Activated CD4-positive, alpha-beta T cell treated with anti-CD3 and anti-CD28 coated beads, Interleukin-2, amount 10 ng/mL, durations not matched to agents 7 days and 5 days (primary cell): ENCODE results near the gene POGLUT2. TPM values are rescaled to one million over a fixed set of nuclear protein-coding genes. Genes with fewer than 3 reads are reported as not detected.
A peak's percentile ranks its signal among the peaks of the same experiment; 100 is the strongest.

Source experiments
- CTCF ChIA-PET: fragments of 350-600 bp; sonication (Branson Sonifier 250); formaldehyde crosslinking; loops from one replicate; lab custom pipeline; 2021; ENCODE audit warnings: antibody characterized with exemption; lab: Charles Lee
- POLR2A ChIA-PET: fragments of 350-600 bp; sonication (Branson Sonifier 250); formaldehyde crosslinking; loops from one replicate; lab custom pipeline; 2021; ENCODE audit warnings: antibody characterized with exemption; lab: Charles Lee
- DNase-seq: peaks from one replicate; pipeline ENCODE4 v3.0.0-alpha.2; 2020
- H3K27ac Mint-ChIP-seq: one replicate; pipeline ENCODE4 v1.8.0; 2021; ENCODE audit warnings: mild to moderate bottlenecking, moderate library complexity, mixed read lengths
- H3K27me3 Mint-ChIP-seq: one replicate; pipeline ENCODE4 v1.8.0; 2021; ENCODE audit warnings: mixed read lengths
- H3K36me3 Mint-ChIP-seq: one replicate; pipeline ENCODE4 v1.8.0; 2021; ENCODE audit warnings: low read depth, mixed read lengths
- H3K4me1 Mint-ChIP-seq: one replicate; pipeline ENCODE4 v1.8.0; 2021; ENCODE audit warnings: mixed read lengths
- H3K4me3 Mint-ChIP-seq: one replicate; pipeline ENCODE4 v1.8.0; 2021; ENCODE audit warnings: mild to moderate bottlenecking, moderate library complexity, mixed read lengths
- H3K9me3 Mint-ChIP-seq: one replicate; pipeline ENCODE4 v1.8.0; 2021; ENCODE audit warnings: mixed read lengths
- total RNA-seq, 2 experiments: library from RNA; stranded (reverse); gene quantifications; one replicate each; pipeline ENCODE4 v1.2.3, GENCODE V29; 2021

The POGLUT2 gene
- total RNA-seq, 2 experiments from 2014 or later, result 6.8 to 7.6 TPM

DNA sequence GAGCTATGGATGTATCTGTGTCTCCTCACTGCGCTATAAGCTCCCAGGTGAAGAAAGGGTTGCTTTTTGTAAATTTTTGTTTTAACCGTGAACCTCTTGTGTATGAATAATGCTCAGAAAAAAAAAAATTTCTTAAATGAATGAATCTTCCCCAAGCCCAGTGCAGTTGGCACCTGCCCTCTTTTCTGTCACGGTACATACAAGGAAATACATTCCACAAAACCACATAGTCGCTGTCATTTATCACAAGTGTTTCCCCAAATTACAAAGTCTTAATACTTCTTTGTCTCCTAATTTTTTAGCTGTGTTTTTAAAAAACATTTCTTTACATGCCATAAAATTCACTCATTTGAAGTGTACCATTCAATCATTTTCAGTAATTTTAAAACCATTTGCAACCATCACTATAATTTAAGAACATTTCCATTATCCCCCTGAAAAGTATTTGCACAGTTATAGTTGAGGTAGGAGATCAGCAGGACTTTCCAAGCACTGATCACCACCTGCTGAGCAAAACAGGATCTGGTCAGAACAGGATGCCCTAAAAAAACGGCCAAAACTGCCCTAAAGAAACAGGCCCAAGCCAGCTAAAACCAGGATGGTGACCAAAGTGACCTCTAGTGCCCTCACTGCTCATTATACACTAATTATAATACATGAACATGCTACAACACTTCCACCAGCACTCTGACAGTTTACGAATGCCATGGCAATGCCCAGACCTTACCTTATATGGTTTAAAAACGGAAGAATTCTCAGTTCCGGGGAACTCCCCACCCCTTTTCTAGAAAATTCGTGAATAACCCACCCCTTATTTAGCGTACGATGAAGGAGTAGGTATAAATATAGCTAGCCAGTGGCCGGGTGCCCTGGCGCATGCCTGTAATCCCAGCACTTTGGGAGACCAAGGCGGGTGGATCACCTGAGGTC is 23.9 kb downstream of the POGLUT2 start:
- Mint-ChIP-seq H3K4me3 (peak overlapping the region; percentile 88), H3K9me3 (no peaks in the 10 kb centered on the region), H3K27me3 (peaks cover 2% of the 10 kb centered on the region), H3K4me1 (peaks cover 66% of the 10 kb centered on the region), H3K27ac (peak overlapping the region; percentile 97), H3K36me3 (peaks cover 13% of the 10 kb centered on the region)
- ChIA-PET POLR2A (interaction anchor here (0.8 kb wide), 1 partner anchor 26 kb away, joined by 3 read pairs; no protein-coding TSS in a partner anchor), CTCF (interaction anchor here (1.1 to 3.2 kb wide), 5 partner anchors 10 to 186 kb away, joined by 3 to 21 read pairs (median 4); no protein-coding TSS in a partner anchor)
- no peak for DNase-seq

DNA sequence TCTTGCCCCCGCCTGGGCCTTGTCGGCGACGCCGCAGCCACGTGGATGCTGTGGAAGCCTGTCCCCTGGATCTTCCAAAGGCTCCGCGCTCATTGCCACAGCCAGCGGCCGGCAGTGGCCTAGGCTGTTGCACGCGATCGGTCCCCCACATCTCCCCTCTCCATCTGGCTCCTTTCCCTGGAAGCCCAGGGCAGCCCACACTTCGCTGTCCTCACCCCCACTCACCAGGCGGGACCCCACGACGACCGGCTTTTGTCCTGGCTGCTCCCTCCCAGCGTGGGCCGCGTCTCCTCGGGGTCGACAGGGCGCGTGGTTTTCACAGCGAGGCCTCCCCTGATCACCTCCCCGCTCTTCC is 24.6 kb downstream of the POGLUT2 start:
- no peak for DNase-seq
- H3K4me3 Mint-ChIP-seq, result peak overlapping the region; percentile 88
- peaks cover 63% of the 10 kb centered on the region for H3K4me1 Mint-ChIP-seq
- peaks cover 2% of the 10 kb centered on the region for H3K27me3 Mint-ChIP-seq
- POLR2A ChIA-PET, result interaction anchor here (0.7 to 1.4 kb wide), 5 partner anchors 9 to 182 kb away, joined by 3 to 8 read pairs (median 4); partner anchors contain the start of gene ERCC5
- peaks cover 14% of the 10 kb centered on the region for H3K36me3 Mint-ChIP-seq
- no peaks in the 10 kb centered on the region for H3K9me3 Mint-ChIP-seq
- CTCF ChIA-PET, result interaction anchor here (1.1 to 3.2 kb wide), 7 partner anchors 10 to 185 kb away, joined by 3 to 21 read pairs (median 3); no protein-coding TSS in a partner anchor
- peak overlapping the region; percentile 97 for H3K27ac Mint-ChIP-seq

DNA sequence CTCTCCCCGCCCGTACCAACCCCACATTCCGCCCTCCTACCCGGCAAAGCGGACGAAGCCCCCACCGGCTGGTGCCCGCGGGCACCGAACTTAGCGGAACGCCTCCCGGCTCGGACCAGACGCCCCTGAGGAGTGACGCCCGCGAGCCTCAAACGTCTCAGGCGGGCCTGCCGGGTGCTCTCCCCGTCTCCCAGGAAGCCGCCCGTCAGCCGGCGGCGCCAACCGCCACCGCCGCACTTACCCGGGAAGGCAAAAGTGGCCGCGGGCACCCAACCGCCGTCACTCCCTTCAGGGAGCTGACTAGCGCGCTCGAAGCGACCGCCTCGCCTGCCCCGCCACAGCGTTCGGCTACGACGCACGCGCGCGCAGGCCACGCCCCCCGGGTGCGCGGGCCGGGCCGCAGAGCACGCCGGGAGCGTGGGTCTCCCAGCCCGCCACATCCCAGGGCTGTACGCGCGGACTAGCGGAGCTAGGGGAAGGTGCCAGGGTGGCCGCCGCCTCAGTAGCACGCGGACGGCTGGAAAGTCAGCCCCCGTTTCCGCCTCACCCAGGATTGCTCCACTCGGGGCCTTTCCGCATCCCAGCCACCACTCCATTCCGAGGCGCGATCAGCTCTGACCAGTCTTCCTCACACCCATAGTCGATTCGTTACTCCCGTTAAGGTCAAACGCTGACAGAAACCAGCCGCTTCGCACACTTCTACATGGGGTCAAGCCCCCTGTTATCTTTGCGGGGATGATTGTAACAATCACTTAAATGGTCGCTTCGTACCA is 25.1 kb downstream of the POGLUT2 start, which contains the start of gene TEX30:
TEX30 (minus strand) TSS at position 346 of the 773 bp plus-strand sequence. CDS start 3,760 bp downstream, outside the sequence.
- Mint-ChIP-seq H3K9me3 (no peaks in the 10 kb centered on the region), H3K27me3 (peaks cover 2% of the 10 kb centered on the region), H3K4me1 (peaks cover 57% of the 10 kb centered on the region), H3K27ac (peak within 1 kb of the TSS; percentile 97), H3K4me3 (peak within 1 kb of the TSS; percentile 88), H3K36me3 (peaks cover 14% of the 10 kb centered on the region)
- ChIA-PET POLR2A (interaction anchor here (0.6 to 1.4 kb wide), 6 partner anchors 9 to 182 kb away, joined by 3 to 8 read pairs (median 4); partner anchors contain the start of gene ERCC5), CTCF (interaction anchor here (0.9 to 3.2 kb wide), 7 partner anchors 11 to 184 kb away, joined by 3 to 21 read pairs (median 3); a partner anchor contains a TSS)
- peak; percentile 86 for DNase-seq

DNA sequence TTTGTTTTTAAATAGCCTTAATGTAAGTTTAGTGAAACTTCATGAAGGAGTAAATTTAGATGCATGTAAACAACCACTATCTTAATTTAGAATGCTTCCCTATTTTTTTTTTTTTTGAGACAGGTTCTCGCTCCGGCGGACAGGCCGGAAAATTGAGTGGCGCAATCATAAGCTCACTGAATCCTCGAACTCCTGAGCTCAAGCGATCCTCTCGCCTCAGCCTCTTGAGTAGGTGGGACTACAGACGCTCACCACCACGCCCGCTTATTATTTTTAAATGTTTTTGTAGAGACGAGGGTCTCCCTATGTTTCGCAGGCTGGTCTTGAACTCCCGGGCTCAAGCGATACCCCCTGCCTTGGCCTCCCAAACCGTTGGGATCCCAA is 26.7 kb downstream of the POGLUT2 start:
- Mint-ChIP-seq H3K9me3 (no peaks in the 10 kb centered on the region), H3K4me1 (peaks cover 54% of the 10 kb centered on the region), H3K27me3 (peaks cover 2% of the 10 kb centered on the region), H3K4me3 (peak overlapping the region; percentile 88), H3K36me3 (peaks cover 20% of the 10 kb centered on the region), H3K27ac (peak overlapping the region; percentile 97)
- POLR2A ChIA-PET, result no interaction called here
- DNase-seq, result no peak
- CTCF ChIA-PET, result interaction anchor here (0.9 to 2.0 kb wide), 3 partner anchors 99 to 168 kb away, joined by 3 to 4 read pairs (median 4); no protein-coding TSS in a partner anchor

DNA sequence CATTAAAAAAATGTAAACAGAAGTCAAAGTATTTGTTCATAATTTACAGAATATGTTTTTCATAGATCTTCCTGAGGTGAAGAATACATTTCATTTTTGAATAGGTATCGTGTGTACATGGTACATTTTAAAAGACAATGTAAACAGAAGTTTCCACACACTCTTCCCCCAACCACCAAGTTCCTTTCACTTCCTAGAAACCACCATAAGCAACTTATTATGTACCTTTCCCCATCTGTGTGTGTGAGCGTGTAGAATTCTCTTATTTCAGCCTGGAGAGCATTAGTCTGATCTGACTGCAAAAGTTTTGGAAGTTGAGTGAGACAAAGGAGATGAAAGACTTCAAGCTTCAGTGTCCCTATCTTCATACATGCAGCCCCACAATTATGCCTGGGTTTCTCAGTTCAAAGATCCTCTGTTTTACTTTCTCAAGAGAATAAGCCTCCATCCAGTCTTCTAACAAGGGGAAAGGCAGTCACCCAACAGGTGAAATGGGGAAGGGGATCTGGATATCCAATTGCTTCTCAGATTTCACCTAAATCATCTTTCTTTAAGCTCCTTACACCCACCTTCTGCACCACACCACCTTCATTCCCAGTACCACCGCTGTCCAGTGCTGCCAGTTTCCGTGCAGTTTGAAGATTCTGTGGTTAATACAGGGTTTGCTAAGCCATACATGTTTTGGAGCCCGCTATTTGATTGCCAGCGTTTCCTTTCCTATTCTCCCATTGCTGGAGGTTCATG is 27.3 kb downstream of the POGLUT2 start:
- Mint-ChIP-seq H3K4me3 (peak overlapping the region; percentile 88), H3K27me3 (peaks cover under 1% of the 10 kb centered on the region), H3K36me3 (peaks cover 24% of the 10 kb centered on the region), H3K4me1 (peaks cover 53% of the 10 kb centered on the region), H3K9me3 (no peaks in the 10 kb centered on the region), H3K27ac (peak overlapping the region; percentile 97)
- ChIA-PET POLR2A (no interaction called here), CTCF (interaction anchor here (1.2 to 2.0 kb wide), 2 partner anchors 99 to 167 kb away, joined by 3 to 4 read pairs; no protein-coding TSS in a partner anchor)
- DNase-seq, result no peak

DNA sequence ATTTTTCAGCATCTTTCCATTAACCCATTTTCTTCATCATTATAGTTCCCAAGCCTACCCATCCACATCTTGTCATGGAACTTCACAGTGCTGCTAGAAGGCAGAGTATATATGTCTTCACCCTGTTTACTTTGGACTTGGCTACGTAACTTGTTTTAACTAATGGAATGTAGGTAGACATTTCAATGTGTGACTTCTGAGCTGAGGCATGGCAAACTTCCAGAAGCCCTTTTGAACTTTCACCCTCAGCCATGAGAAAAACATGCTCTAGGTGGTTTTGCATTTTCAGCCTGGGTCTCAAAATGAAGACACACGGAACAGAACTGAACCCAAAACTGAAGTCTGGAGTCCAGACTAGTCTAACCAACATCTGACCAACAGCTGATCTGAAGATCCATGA is 28.3 kb downstream of the POGLUT2 start:
- ChIA-PET POLR2A (no interaction called here), CTCF (interaction anchor here (1.2 to 2.5 kb wide), 3 partner anchors 12 to 166 kb away, joined by 3 to 12 read pairs (median 4); a partner anchor contains a TSS)
- no peaks in the 10 kb centered on the region for H3K27me3 Mint-ChIP-seq
- H3K4me3 Mint-ChIP-seq, result no peak overlapping the region
- peak overlapping the region; percentile 9 for H3K27ac Mint-ChIP-seq
- H3K9me3 Mint-ChIP-seq, result no peaks in the 10 kb centered on the region
- H3K36me3 Mint-ChIP-seq, result peaks cover 27% of the 10 kb centered on the region
- H3K4me1 Mint-ChIP-seq, result peaks cover 49% of the 10 kb centered on the region
- DNase-seq, result no peak

DNA sequence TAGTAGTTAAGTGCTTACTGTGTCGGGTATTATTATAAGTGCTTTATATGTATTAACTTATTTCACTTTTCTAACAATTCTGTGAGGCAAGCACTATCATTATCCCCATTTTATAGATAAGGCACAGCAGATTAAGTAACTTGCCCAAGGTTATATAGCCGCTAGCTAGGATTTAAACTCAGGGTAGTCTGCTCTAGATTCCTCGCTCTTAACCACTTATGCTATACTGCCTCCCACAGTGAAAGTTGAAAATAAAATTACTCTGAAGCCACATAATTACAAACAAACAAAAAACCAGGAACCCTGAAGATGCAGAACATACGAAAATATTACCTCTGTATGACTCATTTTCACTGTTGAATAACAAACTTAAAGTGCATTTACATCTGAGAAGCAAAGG is 29.1 kb downstream of the POGLUT2 start:
- no peak for DNase-seq
- no peaks in the 10 kb centered on the region for H3K9me3 Mint-ChIP-seq
- H3K4me3 Mint-ChIP-seq, result no peak overlapping the region
- peaks cover 44% of the 10 kb centered on the region for H3K4me1 Mint-ChIP-seq
- H3K27ac Mint-ChIP-seq, result no peak overlapping the region
- H3K36me3 Mint-ChIP-seq, result peaks cover 31% of the 10 kb centered on the region
- H3K27me3 Mint-ChIP-seq, result no peaks in the 10 kb centered on the region
- ChIA-PET CTCF (interaction anchor here (1.2 to 2.5 kb wide), 2 partner anchors 12 to 27 kb away, joined by 3 to 12 read pairs; a partner anchor contains a TSS), POLR2A (no interaction called here)

DNA sequence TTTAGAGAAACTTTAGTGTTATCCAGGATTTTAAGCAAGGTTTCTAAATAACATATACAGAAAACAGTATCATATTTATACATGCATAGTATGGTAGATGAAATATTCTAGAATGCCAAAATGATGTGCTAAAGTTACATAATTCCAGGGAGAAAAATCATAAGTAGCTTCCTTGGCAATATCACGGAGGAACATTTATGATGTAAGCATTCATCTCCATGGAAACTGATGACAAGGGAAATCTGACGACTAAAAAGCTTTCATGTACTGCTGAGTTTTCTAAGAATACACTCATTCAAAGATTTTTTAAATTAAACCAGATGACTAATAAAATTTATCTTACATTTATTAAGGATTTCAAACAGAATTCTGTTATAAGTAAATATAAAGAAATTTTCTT is 29.9 kb downstream of the POGLUT2 start:
- Mint-ChIP-seq H3K9me3 (no peaks in the 10 kb centered on the region), H3K27ac (no peak overlapping the region), H3K27me3 (no peaks in the 10 kb centered on the region), H3K36me3 (peaks cover 31% of the 10 kb centered on the region), H3K4me1 (peaks cover 37% of the 10 kb centered on the region), H3K4me3 (no peak overlapping the region)
- DNase-seq, result no peak
- ChIA-PET CTCF (interaction anchor here (0.6 to 2.5 kb wide), 3 partner anchors 11 to 119 kb away, joined by 3 to 12 read pairs (median 3); a partner anchor contains a TSS), POLR2A (no interaction called here)

DNA sequence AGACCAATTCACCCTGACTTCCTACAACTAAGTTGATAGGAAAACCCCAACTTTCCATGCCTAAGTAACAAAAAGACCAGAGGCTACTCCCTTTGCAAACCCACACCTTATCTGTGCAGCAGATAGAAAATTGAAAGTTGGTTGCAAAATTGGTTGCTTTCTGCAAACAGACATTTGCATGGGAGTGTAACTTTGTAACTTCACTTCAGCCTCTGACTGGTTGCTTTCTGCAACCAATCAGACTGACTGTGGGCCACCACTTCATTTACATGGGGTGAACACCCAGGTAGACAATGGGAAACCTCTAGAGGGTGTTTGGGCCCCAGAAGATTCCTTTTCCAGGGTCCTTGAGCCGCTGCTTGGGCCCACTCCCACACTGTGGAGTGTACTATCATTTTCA is 35.0 kb downstream of the POGLUT2 start:
- DNase-seq, result no peak
- H3K27ac Mint-ChIP-seq, result no peak overlapping the region
- H3K27me3 Mint-ChIP-seq, result no peaks in the 10 kb centered on the region
- no peaks in the 10 kb centered on the region for H3K4me1 Mint-ChIP-seq
- ChIA-PET CTCF (no interaction called here), POLR2A (no interaction called here)
- H3K4me3 Mint-ChIP-seq, result no peak overlapping the region
- no peaks in the 10 kb centered on the region for H3K9me3 Mint-ChIP-seq
- H3K36me3 Mint-ChIP-seq, result peaks cover 17% of the 10 kb centered on the region

DNA sequence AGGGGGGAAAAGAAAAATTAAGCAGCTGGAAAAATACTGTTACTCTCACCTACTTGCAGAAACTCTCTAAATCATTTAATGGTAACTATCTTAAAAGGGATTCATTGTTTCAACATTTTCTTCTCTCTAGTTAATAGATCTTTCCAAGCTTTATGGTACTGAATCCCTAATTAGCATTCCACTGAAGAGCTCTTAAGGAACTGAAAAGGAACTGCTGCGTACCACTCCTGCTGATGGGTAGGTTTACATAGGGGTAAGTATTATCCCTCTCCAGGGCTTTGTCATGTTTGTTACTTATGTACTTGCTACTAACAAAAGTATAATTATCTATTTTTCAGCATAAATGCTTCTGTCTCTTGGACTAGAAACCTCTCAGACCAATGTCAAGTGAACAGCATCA is 37.7 kb downstream of the POGLUT2 start:
- DNase-seq, result no peak
- Mint-ChIP-seq H3K36me3 (peaks cover 5% of the 10 kb centered on the region), H3K9me3 (no peaks in the 10 kb centered on the region), H3K4me1 (no peaks in the 10 kb centered on the region), H3K27me3 (no peaks in the 10 kb centered on the region), H3K27ac (no peak overlapping the region), H3K4me3 (no peak overlapping the region)
- CTCF ChIA-PET, result no interaction called here
- POLR2A ChIA-PET, result no interaction called here

DNA sequence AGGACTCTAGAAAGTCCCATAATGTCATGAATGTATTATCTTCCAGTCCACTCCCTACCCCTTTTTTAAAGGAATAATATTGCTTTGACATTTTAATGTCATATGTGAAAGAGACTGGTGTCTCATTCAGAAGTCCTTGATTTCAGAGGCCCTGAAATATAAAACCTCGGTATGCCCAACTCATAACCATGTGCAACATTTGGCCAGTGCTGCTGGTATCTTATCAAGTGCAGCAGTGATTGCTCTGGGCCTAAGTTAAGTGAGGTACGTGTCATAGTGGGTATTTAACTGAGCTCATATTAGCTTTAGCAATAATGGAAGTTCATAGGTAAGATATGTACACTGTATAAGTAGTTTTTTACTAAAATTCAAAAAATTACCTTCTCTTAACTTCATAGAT is 39.9 kb downstream of the POGLUT2 start:
- Mint-ChIP-seq H3K4me3 (no peak overlapping the region), H3K9me3 (no peaks in the 10 kb centered on the region), H3K36me3 (no peaks in the 10 kb centered on the region), H3K4me1 (no peaks in the 10 kb centered on the region), H3K27ac (no peak overlapping the region), H3K27me3 (no peaks in the 10 kb centered on the region)
- no peak for DNase-seq
- ChIA-PET CTCF (interaction anchor here (1.3 to 3.6 kb wide), 2 partner anchors 11 to 15 kb away, joined by 3 to 12 read pairs; partner anchors contain the start of gene TEX30), POLR2A (no interaction called here)
